Measurements from ENCODE around the gene MAPK13.
"Not testable (repeated sequence)": the region's sequence is repeated elsewhere in the genome, so short reads cannot be mapped to it uniquely, and the experiment has no call there.

MAPK13 gene

GRCh38 chr6:36129941-36130666, at the start of gene MAPK13:
TSS of gene MAPK13 (plus strand) at chr6:36130513. CDS start at chr6:36130583, 70 bp downstream.
- DNase-seq (ENCODE audit: low read depth), result no peak

GRCh38 chr6:36082318-36082717, 48.0 kb upstream of the MAPK13 start:
- no peak for DNase-seq (ENCODE audit: low read depth)

GRCh38 chr6:36083446-36083845, 46.9 kb upstream of the MAPK13 start:
- no peak for DNase-seq (ENCODE audit: low read depth)

- not testable (repeated sequence) for DNase-seq (ENCODE audit: low read depth)
These were observed 42.1 kb upstream of the MAPK13 start for GRCh38 chr6:36088204-36088603.

- DNase-seq (ENCODE audit: low read depth), result no peak
These were observed 41.3 kb upstream of the MAPK13 start for GRCh38 chr6:36089048-36089447.

GRCh38 chr6:36094238-36094637, 36.1 kb upstream of the MAPK13 start:
- DNase-seq (ENCODE audit: low read depth), result no peak

GRCh38 chr6:36094753-36095496, 35.4 kb upstream of the MAPK13 start:
- peak; percentile 81 for DNase-seq (ENCODE audit: low read depth)

GRCh38 chr6:36095497-36096391, 34.6 kb upstream of the MAPK13 start:
- DNase-seq (ENCODE audit: low read depth), result no peak

- no peak for DNase-seq (ENCODE audit: low read depth)
These were observed 31.9 kb upstream of the MAPK13 start for GRCh38 chr6:36098253-36098919.

- no peak for DNase-seq (ENCODE audit: low read depth)
These were observed 31.2 kb upstream of the MAPK13 start for GRCh38 chr6:36098920-36099647.

GRCh38 chr6:36099869-36100483, 30.3 kb upstream of the MAPK13 start:
- peak; percentile 17 for DNase-seq (ENCODE audit: low read depth)

GRCh38 chr6:36101691-36102090, 28.6 kb upstream of the MAPK13 start:
- no peak for DNase-seq (ENCODE audit: low read depth)

- no peak for DNase-seq (ENCODE audit: low read depth)
These were observed 27.5 kb upstream of the MAPK13 start for GRCh38 chr6:36102853-36103252.

- DNase-seq (ENCODE audit: low read depth), result no peak
These were observed 25.5 kb upstream of the MAPK13 start for GRCh38 chr6:36104836-36105235.

- DNase-seq (ENCODE audit: low read depth), result no peak
These were observed 21.2 kb upstream of the MAPK13 start for GRCh38 chr6:36109092-36109491.

- DNase-seq (ENCODE audit: low read depth), result no peak
These were observed 20.3 kb upstream of the MAPK13 start for GRCh38 chr6:36110050-36110449.

GRCh38 chr6:36110863-36111262, 19.4 kb upstream of the MAPK13 start:
- no peak for DNase-seq (ENCODE audit: low read depth)

- no peak for DNase-seq (ENCODE audit: low read depth)
These were observed 18.8 kb upstream of the MAPK13 start for GRCh38 chr6:36111526-36111925.

GRCh38 chr6:36113049-36113448, 17.3 kb upstream of the MAPK13 start:
- no peak for DNase-seq (ENCODE audit: low read depth)

- no peak for DNase-seq (ENCODE audit: low read depth)
These were observed 16.6 kb upstream of the MAPK13 start for GRCh38 chr6:36113703-36114102.
